Cerebellar nuclear complex (tissue), 1 donor: ENCODE measurements around the gene PPCDC.
"Not testable (repeated sequence)": the region's sequence is repeated elsewhere in the genome, so short reads cannot be mapped to it uniquely, and the experiment has no call there.

ENCODE experiments used
- DNase-seq, 2 experiments: peaks; one replicate each; lab custom pipeline; 2025; lab: John Stamatoyannopoulos, UW

The PPCDC gene

DNA sequence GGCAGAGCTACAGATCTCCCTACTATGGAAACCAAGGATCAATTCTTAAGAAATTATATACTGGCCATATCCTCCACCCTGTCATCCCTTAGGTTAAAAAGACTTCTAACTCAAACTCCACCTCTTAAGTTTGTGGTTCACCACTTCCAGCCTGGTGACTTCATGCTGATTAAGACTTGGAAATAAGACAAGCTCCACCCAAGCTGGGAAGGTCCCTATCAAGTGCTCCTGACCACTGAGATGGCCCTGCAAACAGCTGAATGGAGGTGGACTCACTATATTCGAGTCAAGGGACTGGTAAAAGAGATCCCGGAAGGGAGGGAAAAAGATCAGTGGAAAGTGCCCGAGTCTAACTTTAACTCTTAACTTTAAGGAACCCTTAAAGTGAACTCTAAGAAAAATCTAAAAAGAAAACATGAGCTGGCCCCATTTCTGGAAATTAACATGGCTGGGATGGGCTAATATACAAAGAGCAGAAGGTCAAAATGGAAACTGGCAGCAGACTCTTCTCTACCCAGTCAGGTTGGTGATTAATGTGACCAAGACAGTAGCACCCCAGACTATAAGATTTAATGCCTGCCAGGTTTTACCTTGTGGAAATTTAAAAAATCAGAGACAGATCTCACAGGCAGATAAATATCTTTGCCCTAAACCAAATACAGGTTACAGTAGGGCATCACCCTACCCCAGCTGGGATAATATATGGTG lies 43.9 kb downstream of the PPCDC start:
- DNase-seq: no peak

DNA sequence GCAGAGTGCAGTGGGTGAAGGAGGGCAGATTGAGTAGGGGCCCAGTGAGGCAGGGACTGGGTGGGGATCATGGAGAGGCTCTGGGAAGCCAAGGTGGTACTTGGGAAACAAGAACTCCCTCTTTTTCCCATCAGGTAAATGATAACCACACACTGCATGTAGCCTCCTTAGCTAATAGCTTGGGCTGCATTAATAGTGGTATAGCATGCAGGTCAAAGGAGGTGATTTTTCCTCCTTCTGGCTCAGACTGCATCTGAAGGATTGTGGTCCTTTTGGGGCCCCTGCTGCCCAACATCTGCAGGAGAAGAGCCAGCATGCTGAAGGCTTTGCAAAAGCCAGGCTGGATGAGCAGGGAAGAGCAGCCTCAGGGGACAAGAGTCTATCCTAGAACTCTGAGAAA lies 45.4 kb downstream of the PPCDC start:
- no peak for DNase-seq

DNA sequence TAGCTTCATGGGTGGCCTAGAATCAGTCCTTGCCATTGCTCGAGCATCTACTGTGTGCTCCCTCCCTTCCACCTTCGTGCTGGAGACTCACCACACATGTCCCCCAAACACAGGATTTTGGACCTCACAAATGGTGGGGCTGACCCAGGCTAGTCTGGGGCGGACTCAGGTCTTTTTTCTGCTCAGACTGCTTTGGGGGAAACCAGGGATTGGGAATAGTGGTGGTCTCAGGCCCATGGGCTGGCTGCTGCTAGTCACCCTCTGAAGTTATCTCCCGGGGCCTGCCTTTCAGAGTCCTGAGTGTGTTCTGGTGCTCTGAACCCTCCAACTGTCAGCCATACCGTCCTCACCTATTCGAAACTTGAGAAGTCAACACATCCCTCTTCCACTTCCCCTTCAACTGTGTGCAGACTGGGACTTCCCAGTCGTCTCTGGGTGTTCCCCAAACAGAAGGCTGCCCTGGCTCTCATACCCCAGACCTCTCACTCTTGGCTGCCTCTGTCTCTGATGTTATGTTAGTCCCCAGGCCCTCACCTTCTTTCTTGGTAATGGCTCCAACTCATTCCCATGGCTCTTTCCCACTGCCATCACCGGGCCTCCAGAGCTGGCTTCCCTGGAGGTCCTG lies 46.0 kb downstream of the PPCDC start:
- DNase-seq: no peak

DNA sequence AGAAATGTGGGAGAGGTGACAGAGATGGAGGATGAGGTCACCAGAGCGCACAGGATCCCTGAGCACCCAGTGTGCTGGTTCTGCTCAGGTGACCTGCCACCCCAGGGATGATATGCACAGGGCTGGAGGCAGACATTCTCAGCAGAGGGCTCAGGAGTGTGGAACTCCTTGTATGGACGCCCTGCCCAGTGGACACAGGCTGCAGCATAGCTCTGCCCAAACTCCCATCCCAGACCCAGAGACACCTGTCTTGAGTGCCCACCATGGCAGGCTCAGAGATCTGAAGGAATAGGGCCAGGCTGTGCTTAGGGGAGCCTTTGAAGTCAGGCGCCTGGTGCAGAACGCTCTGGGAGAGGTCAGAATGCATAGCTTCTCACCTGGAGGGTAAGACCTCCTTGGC lies 47.3 kb downstream of the PPCDC start:
- no peak for DNase-seq

DNA sequence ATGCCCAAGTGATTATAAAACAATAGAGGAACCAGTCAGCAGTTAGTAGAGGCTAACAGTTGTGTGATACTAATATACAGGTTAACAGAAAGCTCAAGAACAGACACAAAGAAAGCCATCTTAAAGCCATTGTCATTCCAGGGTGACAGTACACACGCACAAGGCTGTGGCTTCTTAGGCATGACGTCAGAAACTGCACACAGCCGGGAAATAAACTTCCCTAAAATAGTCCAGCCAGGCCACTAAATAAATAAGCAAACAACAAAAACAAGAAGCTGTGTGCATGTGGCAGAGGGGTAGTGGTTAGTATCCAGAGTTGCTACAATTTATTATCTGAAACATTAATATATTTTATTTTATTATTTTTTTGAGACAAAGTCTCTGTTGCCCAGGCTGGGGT lies 49.8 kb downstream of the PPCDC start:
- no peak for DNase-seq

DNA sequence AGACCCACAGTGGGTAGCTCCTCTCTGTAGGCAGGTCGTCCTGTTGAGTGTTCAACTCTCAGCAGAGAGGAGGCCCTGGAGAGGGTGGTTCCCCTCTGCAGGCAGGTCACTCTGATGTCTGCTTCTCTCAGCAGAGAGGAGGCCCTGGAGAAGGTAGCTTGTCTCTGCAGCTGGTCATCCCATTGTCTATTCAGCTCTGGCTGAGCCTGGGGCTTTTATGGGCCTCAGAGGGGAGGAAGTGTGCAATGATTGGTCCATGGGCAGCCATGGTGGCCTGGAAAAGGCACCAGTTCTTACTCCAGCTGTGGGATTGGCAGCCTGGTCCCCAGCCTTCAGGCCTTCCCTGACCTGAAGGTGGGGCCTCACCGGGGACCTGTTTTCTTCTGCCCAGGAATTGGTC lies 52.9 kb downstream of the PPCDC start:
- no peak for DNase-seq

DNA sequence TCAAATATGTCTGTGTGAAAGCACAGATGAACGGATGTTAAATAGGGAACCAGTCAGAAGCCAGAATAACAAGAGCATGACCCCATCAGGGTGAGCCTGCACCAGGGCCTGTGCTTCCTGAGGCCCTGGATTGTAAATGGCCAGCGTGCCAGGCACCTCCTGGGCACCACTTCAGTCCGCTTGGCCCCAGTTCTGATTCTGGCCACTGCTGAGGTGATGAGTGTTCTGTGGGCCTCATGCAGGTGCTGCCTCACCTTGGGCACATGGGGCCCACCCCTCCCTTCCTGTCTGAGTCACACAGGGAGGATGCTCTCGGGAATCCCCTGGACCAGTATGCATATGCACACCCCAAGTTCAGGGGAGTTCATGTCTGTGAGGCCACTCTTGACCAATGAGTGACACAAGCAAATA lies 54.2 kb downstream of the PPCDC start:
- not testable (repeated sequence) for DNase-seq

DNA sequence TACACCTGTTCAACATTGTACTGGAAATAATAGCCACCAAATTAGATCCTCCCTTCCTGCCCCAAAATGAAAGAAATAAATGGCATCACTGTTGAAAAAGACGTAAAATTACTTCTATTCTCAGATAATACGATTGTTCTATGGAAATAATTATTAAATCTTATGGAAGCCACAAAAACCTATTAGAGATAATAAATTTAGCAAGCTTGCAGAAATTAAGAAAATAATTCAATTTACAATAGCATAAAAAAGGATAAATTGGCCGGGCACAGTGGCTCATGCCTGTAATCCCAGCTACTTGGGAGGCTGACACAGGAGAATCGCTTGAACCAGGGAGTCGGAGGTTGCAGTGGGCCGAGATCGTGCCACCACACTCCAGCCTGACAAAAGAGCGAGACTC lies 57.8 kb downstream of the PPCDC start:
- DNase-seq: no peak

DNA sequence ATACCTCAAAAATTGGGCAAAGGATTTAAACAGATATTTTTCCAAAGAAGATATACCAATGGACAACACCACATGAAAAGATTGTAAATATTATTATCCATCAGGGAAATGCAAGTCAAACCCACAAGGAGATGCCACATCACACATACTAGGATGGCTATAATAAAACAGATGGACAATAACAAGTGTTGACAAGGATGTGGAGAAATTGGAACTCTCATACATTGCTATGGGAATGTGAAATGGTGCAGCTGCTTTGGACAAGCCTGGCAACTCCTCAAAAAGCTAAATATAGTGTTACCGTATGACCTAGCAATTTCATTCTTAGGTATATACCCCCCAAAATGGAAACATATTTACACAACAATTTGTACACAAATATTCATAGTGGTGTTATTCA lies 59.3 kb downstream of the PPCDC start:
- no peak for DNase-seq

DNA sequence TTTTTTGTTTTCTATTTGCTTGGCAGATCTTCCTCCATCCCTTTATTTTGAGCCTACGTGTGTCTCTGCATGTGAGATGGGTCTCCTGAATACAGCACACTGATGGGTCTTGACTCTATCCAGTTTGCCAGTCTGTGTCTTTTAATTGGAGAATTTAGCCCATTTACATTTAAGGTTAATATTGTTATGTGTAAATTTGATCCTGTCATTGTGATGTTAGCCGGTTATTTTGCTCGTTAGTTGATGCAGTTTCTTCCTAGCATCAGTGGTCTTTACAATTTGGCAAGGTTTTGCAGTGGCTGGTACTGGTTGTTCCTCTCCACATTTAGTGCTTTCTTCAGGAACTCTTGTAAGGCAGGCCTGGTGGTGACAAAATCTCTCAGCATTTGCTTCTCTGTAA lies 62.3 kb downstream of the PPCDC start:
- not testable (repeated sequence) for DNase-seq

DNA sequence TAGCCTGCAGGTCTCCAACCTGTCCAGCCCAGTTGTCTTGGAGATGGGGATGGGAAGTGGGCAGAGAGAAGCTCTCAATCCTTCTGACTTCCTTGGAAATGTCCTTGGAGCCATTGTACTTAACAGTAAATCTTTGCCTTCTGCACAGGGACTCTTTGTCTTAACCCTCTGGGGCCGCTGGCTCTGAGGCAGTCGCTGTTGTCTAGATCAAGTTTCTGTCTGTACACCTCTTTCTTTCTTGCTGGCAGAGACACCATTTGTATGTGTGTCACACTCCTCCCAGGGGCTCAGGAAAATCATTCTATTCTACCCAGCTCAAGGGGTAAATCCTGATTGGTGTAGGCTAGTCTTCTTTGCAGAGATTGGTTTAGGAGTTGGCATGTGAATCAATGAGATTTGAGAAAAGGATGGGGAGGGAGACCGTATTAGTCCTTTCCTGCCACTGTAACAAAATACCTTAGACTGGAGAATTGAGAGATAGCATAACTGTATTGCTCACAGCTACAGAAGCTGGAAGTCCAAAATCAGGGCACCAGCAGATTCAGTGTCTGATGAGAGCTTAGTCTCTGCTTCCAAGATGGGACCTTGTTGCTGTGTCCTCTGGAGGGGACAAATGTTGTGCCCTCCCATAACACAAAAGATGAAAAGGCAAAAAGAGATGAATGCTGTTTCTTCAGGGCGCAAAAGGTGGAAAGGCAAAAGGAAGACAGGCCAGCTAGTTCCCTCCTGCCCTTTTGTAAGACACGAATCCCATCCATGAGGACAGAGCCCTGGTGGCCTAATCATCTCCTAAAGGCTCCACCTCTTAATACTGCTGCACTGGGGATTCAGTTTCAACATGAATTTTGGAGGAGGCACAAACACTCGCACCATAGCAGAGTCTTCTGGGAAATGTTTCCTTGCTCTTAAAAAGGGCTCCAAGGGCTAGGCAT lies 66.3 kb downstream of the PPCDC start:
- DNase-seq: no peak

DNA sequence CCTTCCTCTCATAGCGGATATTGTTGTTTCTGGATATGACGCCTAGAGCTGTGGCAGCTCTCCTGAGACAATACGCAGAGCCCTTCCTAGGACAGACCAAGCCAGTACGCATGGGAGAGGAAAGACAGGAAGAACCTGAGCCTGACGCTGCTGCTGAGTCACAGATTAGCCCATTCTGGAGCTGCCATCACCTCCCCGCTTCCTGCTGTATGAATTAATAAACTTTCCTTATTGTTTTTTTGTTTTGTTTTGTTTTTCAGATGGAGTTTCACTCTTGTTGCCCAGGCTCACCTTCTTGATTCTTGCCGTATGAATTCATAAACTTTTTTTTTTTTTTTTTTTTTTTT lies 67.0 kb downstream of the PPCDC start:
- no peak for DNase-seq

DNA sequence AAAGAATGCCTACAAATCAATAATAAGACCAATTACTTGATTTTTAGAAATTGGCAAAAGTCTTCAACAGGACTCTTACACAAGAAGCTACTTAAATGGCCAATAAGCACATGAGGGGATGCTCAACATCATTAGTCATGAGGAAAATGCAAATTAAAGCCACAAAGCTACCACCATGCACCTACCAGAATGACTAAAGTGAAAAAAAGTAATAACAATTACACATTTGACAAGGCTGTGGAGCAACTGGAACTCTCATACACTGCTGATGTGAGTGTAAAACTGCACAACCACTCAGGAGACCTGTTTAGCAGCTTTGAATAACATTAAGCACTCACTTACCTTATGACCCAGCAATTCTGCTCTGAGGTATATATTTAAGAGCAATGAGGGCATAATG lies 68.4 kb downstream of the PPCDC start:
- no peak for DNase-seq

DNA sequence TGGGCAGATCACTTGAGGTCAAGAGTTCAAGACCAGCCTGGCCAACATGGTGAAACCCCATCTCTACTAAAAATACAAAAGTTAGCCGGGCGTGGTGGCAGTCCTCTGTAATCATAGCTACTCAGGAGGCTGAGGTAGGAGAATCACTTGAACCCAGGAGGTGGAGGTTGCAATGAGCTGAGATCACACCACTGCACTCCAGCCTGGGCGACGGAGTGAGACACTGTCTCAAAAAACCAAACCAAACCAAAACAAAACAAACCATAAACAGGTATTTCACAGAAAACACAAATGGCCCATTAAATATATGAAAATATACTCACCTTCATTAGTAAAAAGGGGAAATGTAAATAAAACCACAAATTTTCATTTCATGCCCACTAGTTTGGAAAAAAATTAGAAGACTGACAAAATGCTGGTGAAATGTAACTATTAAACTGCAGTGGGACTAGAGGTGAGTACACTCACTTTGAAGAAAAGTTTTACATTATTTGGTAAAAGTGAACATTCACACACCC lies 71.6 kb downstream of the PPCDC start:
- DNase-seq: not testable (repeated sequence)

DNA sequence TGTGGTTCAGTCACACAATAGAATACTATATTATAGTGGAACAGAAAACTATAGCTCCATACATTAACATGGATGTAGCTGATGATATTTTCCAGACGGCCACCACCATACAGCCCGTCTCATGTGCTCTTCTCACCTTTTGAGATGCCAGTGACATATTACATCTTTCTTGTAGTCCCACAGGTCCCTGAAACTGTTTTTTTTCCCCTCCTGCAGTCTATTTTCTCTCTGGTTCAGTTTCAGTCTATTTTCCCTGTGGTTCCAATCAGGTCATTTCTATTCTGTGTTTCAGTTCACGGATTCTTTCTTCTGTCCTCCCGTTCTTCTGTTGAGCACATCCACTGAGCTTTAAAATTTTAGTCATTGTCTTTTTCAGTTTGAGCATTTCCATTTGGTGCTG lies 72.2 kb downstream of the PPCDC start:
- DNase-seq: no peak

DNA sequence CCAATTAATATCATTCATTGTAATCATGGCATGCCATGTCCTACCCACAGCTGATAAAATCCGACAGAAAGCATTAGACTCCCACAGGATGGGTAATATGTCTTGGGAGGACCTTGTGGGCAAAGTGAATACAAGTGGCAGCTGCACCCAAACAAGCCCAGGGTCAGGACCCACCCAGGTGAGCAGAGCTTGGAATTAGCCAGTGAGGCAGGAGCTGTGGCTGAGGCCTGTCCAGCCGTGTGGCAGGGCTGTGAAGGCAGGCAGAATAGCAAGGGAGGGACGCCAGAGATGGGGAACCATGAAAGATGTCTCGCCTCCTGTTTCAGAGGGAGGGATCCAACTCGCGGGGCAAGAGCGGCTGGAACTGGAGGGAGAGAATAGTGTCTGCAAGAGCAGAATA lies 74.5 kb downstream of the PPCDC start:
- DNase-seq: no peak

DNA sequence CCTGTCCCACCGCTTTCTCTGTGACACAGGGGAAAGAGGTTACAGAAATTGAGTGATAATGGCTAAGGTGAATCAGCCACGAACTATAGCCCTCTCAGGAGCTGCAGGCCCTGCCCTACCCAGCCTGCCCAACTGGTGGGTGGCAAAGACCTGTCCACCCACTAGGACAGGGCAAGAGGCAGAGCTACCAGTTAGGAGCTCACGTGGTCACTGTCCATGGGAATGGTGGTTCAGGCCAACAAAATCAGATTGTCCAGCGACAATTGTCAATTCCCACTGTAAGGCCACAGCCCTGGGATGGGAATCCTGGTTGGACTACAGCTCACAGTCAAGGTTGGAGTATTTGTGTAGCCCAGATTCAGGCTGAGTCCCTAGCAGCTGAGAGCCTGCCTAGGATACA lies 75.0 kb downstream of the PPCDC start:
- no peak for DNase-seq
